AG08395 (cell line): ENCODE results near the gene SMAP2.
"Not testable (repeated sequence)": the region's sequence is repeated elsewhere in the genome, so short reads cannot be mapped to it uniquely, and the experiment has no call there.

Experiments
- DNase-seq: peaks from one replicate; pipeline ENCODE4 v3.0.0; 2012; ENCODE audit warnings: mixed read lengths, low spot score

The SMAP2 gene

GRCh38 chr1:40373323-40374283, at the start of gene SMAP2:
Gene SMAP2, plus strand, starts transcription at chr1:40373727. Its CDS starts 394 bp downstream, at chr1:40374121.
- DNase-seq, result peak; percentile 100

GRCh38 chr1:40331403-40331802, 42.1 kb upstream of the SMAP2 start:
- DNase-seq, result not testable (repeated sequence)

- DNase-seq, result no peak
These were observed 40.8 kb upstream of the SMAP2 start for GRCh38 chr1:40332695-40333094.

GRCh38 chr1:40337443-40337842, 36.1 kb upstream of the SMAP2 start:
- DNase-seq, result no peak

GRCh38 chr1:40338745-40339419, 34.6 kb upstream of the SMAP2 start:
- DNase-seq, result peak; percentile 79

- no peak for DNase-seq
These were observed 33.9 kb upstream of the SMAP2 start for GRCh38 chr1:40339420-40340323.

- no peak for DNase-seq
These were observed 31.8 kb upstream of the SMAP2 start for GRCh38 chr1:40341491-40342380.

GRCh38 chr1:40342381-40342717, 31.2 kb upstream of the SMAP2 start:
- DNase-seq, result not testable (repeated sequence)

GRCh38 chr1:40344597-40344996, 28.9 kb upstream of the SMAP2 start:
- peak; percentile 46 for DNase-seq

- no peak for DNase-seq
These were observed 23.1 kb upstream of the SMAP2 start for GRCh38 chr1:40350391-40350790.

- DNase-seq, result no peak
These were observed 22.4 kb upstream of the SMAP2 start for GRCh38 chr1:40351124-40351523.

- DNase-seq, result no peak
These were observed 21.4 kb upstream of the SMAP2 start for GRCh38 chr1:40352126-40352525.

- no peak for DNase-seq
These were observed 20.4 kb upstream of the SMAP2 start for GRCh38 chr1:40353082-40353481.

- no peak for DNase-seq
These were observed 15.9 kb upstream of the SMAP2 start for GRCh38 chr1:40357625-40358024.

GRCh38 chr1:40360631-40361030, 12.9 kb upstream of the SMAP2 start:
- no peak for DNase-seq

GRCh38 chr1:40361201-40361600, 12.3 kb upstream of the SMAP2 start:
- no peak for DNase-seq

- no peak for DNase-seq
These were observed 11.9 kb upstream of the SMAP2 start for GRCh38 chr1:40361637-40362036.

- DNase-seq, result no peak
These were observed 11.3 kb upstream of the SMAP2 start for GRCh38 chr1:40362199-40362598.

- DNase-seq, result peak; percentile 46
These were observed 10.8 kb upstream of the SMAP2 start for GRCh38 chr1:40362699-40363098.

GRCh38 chr1:40363721-40364120, 9.8 kb upstream of the SMAP2 start:
- no peak for DNase-seq

- no peak for DNase-seq
These were observed 1.7 kb upstream of the SMAP2 start for GRCh38 chr1:40371707-40372258.
